H1 (cell line): Measurements from ENCODE around the gene CPEB3. TPM values are rescaled to one million over a fixed set of nuclear protein-coding genes. Genes with fewer than 3 reads are reported as not detected.

Experiments
- CTCF ChIA-PET: fragments of 300-600 bp; sonication (Branson Sonifier 250); formaldehyde crosslinking; loops from one replicate; lab custom pipeline; 2021; ENCODE audit not compliant: partially characterized antibody; lab: Charles Lee
- POLR2A ChIA-PET: fragments of 300-600 bp; sonication (Branson Sonifier 250); formaldehyde crosslinking; loops from one replicate; lab custom pipeline; 2021; ENCODE audit warnings: inconsistent platforms; ENCODE audit not compliant: partially characterized antibody; lab: Charles Lee
- DNase-seq, 2 experiments: peaks; one replicate each; pipeline versions ENCODE4 v3.0.0 to v3.0.0-alpha.2; 2010 to 2022; ENCODE audit warnings: low spot score in 2 of 2, low read depth in 1 of 2, mixed read lengths in 1 of 2
- FAIRE-seq: peaks from 2 replicates; lab custom pipeline; 2011; peaks lifted over from hg19 to GRCh38; lab: Jason Lieb, UNC
- H2AFZ ChIP-seq: 2 replicates; pipeline ENCODE4 v1.8.1; 2012; ENCODE audit warnings: low read length, inconsistent platforms
- H2AK5ac ChIP-seq: 2 replicates; pipeline ENCODE4 v1.6.1; 2013; ENCODE audit warnings: low read depth, low read length
- H2BK120ac ChIP-seq: replicated peaks from 2 replicates; pipeline ENCODE3; 2013; ENCODE audit warnings: low read depth, low read length, inconsistent platforms
- H2BK12ac ChIP-seq: 2 replicates; pipeline ENCODE4 v1.6.1; 2013; ENCODE audit warnings: low read depth, low read length
- H2BK15ac ChIP-seq: 2 replicates; pipeline ENCODE4 v1.6.1; 2013; ENCODE audit warnings: low read length
- H2BK20ac ChIP-seq: 2 replicates; pipeline ENCODE4 v1.6.1; 2013; ENCODE audit warnings: low read length
- H2BK5ac ChIP-seq: 2 replicates; pipeline ENCODE4 v1.6.1; 2013; ENCODE audit warnings: low read depth, low read length
- H3K14ac ChIP-seq: 2 replicates; pipeline ENCODE4 v1.6.1; 2013; ENCODE audit warnings: inconsistent platforms; ENCODE audit not compliant: insufficient read length
- H3K18ac ChIP-seq: 2 replicates; pipeline ENCODE4 v1.6.1; 2013; ENCODE audit warnings: low read length; ENCODE audit errors: extremely low read depth
- H3K23ac ChIP-seq: 2 replicates; pipeline ENCODE4 v1.6.1; 2013; ENCODE audit warnings: inconsistent platforms; ENCODE audit not compliant: insufficient read length
- H3K23me2 ChIP-seq: 2 replicates; pipeline ENCODE4 v1.6.1; 2013; ENCODE audit warnings: low read depth, low read length
- H3K27ac ChIP-seq: 2 replicates; pipeline ENCODE4 v1.6.1; 2011; ENCODE audit warnings: low read depth, low read length, inconsistent platforms
- H3K27me3 ChIP-seq, 4 experiments: replicated peaks in 1 of 4; 1 replicate in 1 of 4; 2 replicates in 3 of 4; pipeline versions ENCODE4 v1.6.1 to v1.8.1; 2011 to 2013; ENCODE audit warnings: low read length in 3 of 4, mild to moderate bottlenecking in 3 of 4, inconsistent platforms in 2 of 4, mixed read lengths in 2 of 4, moderate library complexity in 1 of 4; ENCODE audit not compliant: control insufficient read depth in 3 of 4, insufficient read depth in 3 of 4; ENCODE audit errors: extremely low read depth in 1 of 4
- H3K36me3 ChIP-seq, 4 experiments: 2 replicates each; pipeline versions ENCODE4 v1.6.1 to v1.8.1; 2011 to 2013; ENCODE audit warnings: mild to moderate bottlenecking in 4 of 4, low read length in 3 of 4, moderate library complexity in 2 of 4, control low read depth in 1 of 4, inconsistent platforms in 1 of 4; ENCODE audit not compliant: insufficient read depth in 4 of 4, control insufficient read depth in 2 of 4
- H3K4ac ChIP-seq: replicated peaks from 2 replicates; pipeline ENCODE3; 2013; ENCODE audit warnings: low read length, low read depth, mixed read lengths, inconsistent platforms; ENCODE audit not compliant: insufficient read length
- H3K4me1 ChIP-seq, 4 experiments: replicated peaks in 1 of 4; 1 replicate in 1 of 4; 2 replicates in 3 of 4; pipeline versions ENCODE4 v1.6.1 to v1.8.1; 2011 to 2013; ENCODE audit warnings: low read length in 3 of 4, inconsistent platforms in 2 of 4, mixed read lengths in 1 of 4; ENCODE audit not compliant: insufficient read depth in 4 of 4, control insufficient read depth in 3 of 4
- H3K4me2 ChIP-seq, 2 experiments: 2 replicates each; pipeline versions ENCODE4 v1.6.1 to v1.8.1; 2011 to 2013; ENCODE audit warnings: low read depth in 2 of 2, low read length in 2 of 2, control low read depth in 1 of 2, inconsistent platforms in 1 of 2, mild to moderate bottlenecking in 1 of 2; ENCODE audit not compliant: insufficient read depth in 1 of 2
- H3K4me3 ChIP-seq, 4 experiments: fragments of 200-600, 300-600 bp in 1 of 4; sonication (generic), shearing (Covaris generic), sonication (Bioruptor Twin) in 1 of 4; 2 replicates each; pipeline versions ENCODE4 v1.5.1 to v1.8.1; 2011 to 2016; ENCODE audit warnings: low read length in 4 of 4, low read depth in 3 of 4, control low read depth in 2 of 4, inconsistent platforms in 2 of 4, mild to moderate bottlenecking in 2 of 4, mixed read lengths in 1 of 4, moderate library complexity in 1 of 4; ENCODE audit not compliant: insufficient read depth in 2 of 4; ENCODE audit errors: extremely low read depth in 1 of 4
- H3K56ac ChIP-seq: replicated peaks from 2 replicates; pipeline ENCODE3; 2013; ENCODE audit warnings: low read depth, mild to moderate bottlenecking, mixed read lengths, low read length, inconsistent platforms; ENCODE audit not compliant: insufficient read length
- H3K79me1 ChIP-seq: 2 replicates; pipeline ENCODE4 v1.6.1; 2013; ENCODE audit warnings: low read depth, low read length, control low read depth
- H3K79me2 ChIP-seq, 2 experiments: 2 replicates each; pipeline versions ENCODE4 v1.6.1 to v1.8.1; 2012 to 2013; ENCODE audit warnings: low read length in 2 of 2, mild to moderate bottlenecking in 2 of 2, inconsistent platforms in 1 of 2; ENCODE audit not compliant: insufficient read depth in 2 of 2, control insufficient read depth in 1 of 2
- H3K9ac ChIP-seq, 4 experiments: replicated peaks in 1 of 4; 1 replicate in 1 of 4; 2 replicates in 3 of 4; pipeline versions ENCODE4 v1.6.1 to v1.8.1; 2011 to 2013; ENCODE audit warnings: low read depth in 3 of 4, low read length in 3 of 4, control low read depth in 2 of 4, mild to moderate bottlenecking in 2 of 4, moderate library complexity in 2 of 4, inconsistent platforms in 1 of 4; ENCODE audit errors: extremely low read depth in 1 of 4
- H3K9me3 ChIP-seq, 2 experiments: 2 replicates each; pipeline versions ENCODE4 v1.6.1 to v1.8.1; 2012 to 2013; ENCODE audit warnings: mild to moderate bottlenecking in 2 of 2, moderate library complexity in 2 of 2, control low read depth in 1 of 2, inconsistent platforms in 1 of 2, low read depth in 1 of 2, low read length in 1 of 2, mixed read lengths in 1 of 2; ENCODE audit not compliant: insufficient read depth in 2 of 2
- H4K20me1 ChIP-seq, 2 experiments: replicated peaks in 1 of 2; 2 replicates each; pipeline versions ENCODE3 to v1.8.1; 2011 to 2013; ENCODE audit warnings: inconsistent platforms in 2 of 2, low read length in 2 of 2, mild to moderate bottlenecking in 1 of 2; ENCODE audit not compliant: insufficient read depth in 2 of 2, control insufficient read depth in 1 of 2
- H4K5ac ChIP-seq: 2 replicates; pipeline ENCODE4 v1.6.1; 2013; ENCODE audit warnings: low read length, low read depth, mixed read lengths, inconsistent platforms; ENCODE audit not compliant: insufficient read length
- H4K8ac ChIP-seq: 2 replicates; pipeline ENCODE4 v1.8.0; 2013; ENCODE audit warnings: mild to moderate bottlenecking, moderate library complexity, low read length, inconsistent platforms; ENCODE audit not compliant: insufficient read depth; ENCODE audit errors: extremely low read depth
- H4K91ac ChIP-seq: replicated peaks from 2 replicates; pipeline ENCODE3; 2013; ENCODE audit warnings: low read length, mixed read lengths, inconsistent platforms; ENCODE audit not compliant: insufficient read length
- BCL11A ChIP-seq, 2 experiments: IDR thresholded peaks; one replicate each; pipeline ENCODE4 v1.6.1; 2011; ENCODE audit warnings: low read depth in 2 of 2, low read length in 2 of 2, mild to moderate bottlenecking in 2 of 2
- GTF2F1 ChIP-seq: IDR thresholded peaks from 2 replicates; pipeline ENCODE4 v1.6.1; 2012; ENCODE audit warnings: low read depth, low read length, improper control_type of control experiment, borderline replicate concordance
- NRF1 ChIP-seq: IDR thresholded peaks from 2 replicates; pipeline ENCODE4 v1.6.1; 2011; ENCODE audit warnings: mild to moderate bottlenecking, low read depth, low read length, improper control_type of control experiment
- POLR2AphosphoS5 ChIP-seq: IDR thresholded peaks from 2 replicates; pipeline ENCODE4 v1.6.1; 2011; ENCODE audit warnings: low read depth, low read length
- RFX5 ChIP-seq: IDR thresholded peaks from 2 replicates; pipeline ENCODE4 v1.6.1; 2011; ENCODE audit warnings: low read depth, low read length, improper control_type of control experiment, borderline replicate concordance
- SP1 ChIP-seq: IDR thresholded peaks from 2 replicates; pipeline ENCODE4 v1.6.1; 2011; ENCODE audit warnings: low read depth, low read length
- SUZ12 ChIP-seq: fragments of 200-600 bp; sonication (generic); IDR thresholded peaks from 2 replicates; pipeline ENCODE4 v1.6.1; 2012; ENCODE audit warnings: mild to moderate bottlenecking, inconsistent platforms, low read length, moderate library complexity, mixed read lengths
- YY1 ChIP-seq: IDR thresholded peaks from 2 replicates; pipeline ENCODE4 v1.6.1; 2011; ENCODE audit warnings: low read depth, mild to moderate bottlenecking, low read length
- polyA plus RNA-seq, 7 experiments: library from polyadenylated mRNA; depleted of rRNA in 3 of 7; stranded (reverse) in 5 of 7; unstranded in 2 of 7; fragments of >200 nt in 5 of 7; fragments of 200-250 nt in 2 of 7; gene quantifications; 1 replicate in 5 of 7; 2 replicates in 1 of 7; 4 replicates in 1 of 7; pipeline versions ENCODE4 v1.2.1 to v1.2.3, GENCODE V29; 2011 to 2013; ENCODE audit warnings: missing spikeins in 2 of 7, mixed read lengths in 2 of 7
- total RNA-seq: library from RNA; stranded (reverse); fragmentation: NEBNext Ultra II Directional; extraction: Animal tissue kit (Norgen Biotek cat#: 25700); gene quantifications from 2 replicates; pipeline ENCODE4 v1.2.1, GENCODE V29; 2021
- TF ChIP-seq, protein P1 (sequence below): IDR thresholded peaks from 2 replicates; pipeline ENCODE4 v1.6.1; 2012; ENCODE audit warnings: low read length, inconsistent platforms
- TF ChIP-seq, protein P2 (sequence below), 3 experiments: IDR thresholded peaks; 1 replicate in 2 of 3; 2 replicates in 1 of 3; pipeline versions ENCODE4 v1.5.1 to v1.6.1; 2011; ENCODE audit warnings: low read length in 3 of 3, mild to moderate bottlenecking in 3 of 3, inconsistent platforms in 2 of 3, low read depth in 1 of 3, moderate library complexity in 1 of 3; ENCODE audit not compliant: insufficient read depth in 1 of 3; ENCODE audit errors: control extremely low read depth in 1 of 3

CPEB3 gene
- total and polyA plus RNA-seq, 2 of the 8 experiments (the other 6 are each of a cell fraction or from before 2014, with no cell fraction given), result 0.39 to 1.7 TPM

DNA sequence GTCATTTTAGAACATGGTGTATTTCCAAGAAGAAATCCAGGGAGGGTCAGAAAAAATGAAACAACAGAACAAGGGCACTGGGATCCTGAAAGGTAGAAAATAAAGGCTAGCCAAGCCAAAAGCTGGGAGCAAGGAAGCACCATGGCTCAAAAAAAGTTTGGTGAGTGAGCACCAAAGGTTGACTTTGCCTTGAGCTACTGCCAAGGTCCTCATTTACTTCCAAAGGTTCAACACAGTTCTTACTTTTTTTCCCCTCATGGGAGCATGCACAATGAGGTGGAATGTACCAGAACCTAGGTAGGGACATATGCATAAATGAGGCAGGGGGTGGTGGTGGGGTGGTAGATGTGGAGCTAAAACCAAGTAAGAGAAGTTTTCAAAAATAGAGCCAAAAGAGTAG is 182.8 kb downstream of the CPEB3 start:
- DNase-seq (no peak), FAIRE-seq (no peak)
- Histone ChIP-seq H2AFZ (no peak overlapping the region), H2AK5ac (no peak overlapping the region), H3K27me3 (peaks cover 0 to 3% (median 0%) of the 10 kb centered on the region in 4 experiments; a peak in 1 of 7 replicates), H3K18ac (no peak overlapping the region), H2BK120ac (no peak overlapping the region), H3K4me1 (no peaks in the 10 kb centered on the region), H2BK20ac (no peak overlapping the region), H2BK12ac (no peak overlapping the region), H3K79me1 (no peaks in the 10 kb centered on the region; the same call in 1 of the 2 replicates), H3K56ac (no peak overlapping the region), H2BK15ac (no peak overlapping the region), H3K27ac (no peak overlapping the region), H4K5ac (no peak overlapping the region), H2BK5ac (no peak overlapping the region), H3K4ac (no peak overlapping the region), H3K23ac (no peak overlapping the region), H3K9ac (no peak overlapping the region), H3K9me3 (no peaks in the 10 kb centered on the region), H4K91ac (no peak overlapping the region), H3K4me3 (no peak overlapping the region), H4K8ac (no peak overlapping the region), H3K4me2 (no peak overlapping the region), H4K20me1 (no peaks in the 10 kb centered on the region), H3K14ac (no peak overlapping the region), H3K36me3 (no peaks in the 10 kb centered on the region), H3K79me2 (no peaks in the 10 kb centered on the region), H3K23me2 (no peaks in the 10 kb centered on the region)
- ChIA-PET POLR2A (interaction anchor here (0.9 kb wide), 1 partner anchor 13 kb away, joined by 3 read pairs; no protein-coding TSS in a partner anchor), CTCF (interaction anchor here (1.0 to 1.5 kb wide), 5 partner anchors 12 to 133 kb away, joined by 3 to 4 read pairs (median 3); no protein-coding TSS in a partner anchor)
- TF ChIP-seq, protein P1, sequence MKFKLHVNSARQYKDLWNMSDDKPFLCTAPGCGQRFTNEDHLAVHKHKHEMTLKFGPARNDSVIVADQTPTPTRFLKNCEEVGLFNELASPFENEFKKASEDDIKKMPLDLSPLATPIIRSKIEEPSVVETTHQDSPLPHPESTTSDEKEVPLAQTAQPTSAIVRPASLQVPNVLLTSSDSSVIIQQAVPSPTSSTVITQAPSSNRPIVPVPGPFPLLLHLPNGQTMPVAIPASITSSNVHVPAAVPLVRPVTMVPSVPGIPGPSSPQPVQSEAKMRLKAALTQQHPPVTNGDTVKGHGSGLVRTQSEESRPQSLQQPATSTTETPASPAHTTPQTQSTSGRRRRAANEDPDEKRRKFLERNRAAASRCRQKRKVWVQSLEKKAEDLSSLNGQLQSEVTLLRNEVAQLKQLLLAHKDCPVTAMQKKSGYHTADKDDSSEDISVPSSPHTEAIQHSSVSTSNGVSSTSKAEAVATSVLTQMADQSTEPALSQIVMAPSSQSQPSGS, result no peak
- TF ChIP-seq NRF1, result no peak
- TF ChIP-seq SUZ12, result no peak
- TF ChIP-seq YY1, result no peak
- TF ChIP-seq, protein P2, sequence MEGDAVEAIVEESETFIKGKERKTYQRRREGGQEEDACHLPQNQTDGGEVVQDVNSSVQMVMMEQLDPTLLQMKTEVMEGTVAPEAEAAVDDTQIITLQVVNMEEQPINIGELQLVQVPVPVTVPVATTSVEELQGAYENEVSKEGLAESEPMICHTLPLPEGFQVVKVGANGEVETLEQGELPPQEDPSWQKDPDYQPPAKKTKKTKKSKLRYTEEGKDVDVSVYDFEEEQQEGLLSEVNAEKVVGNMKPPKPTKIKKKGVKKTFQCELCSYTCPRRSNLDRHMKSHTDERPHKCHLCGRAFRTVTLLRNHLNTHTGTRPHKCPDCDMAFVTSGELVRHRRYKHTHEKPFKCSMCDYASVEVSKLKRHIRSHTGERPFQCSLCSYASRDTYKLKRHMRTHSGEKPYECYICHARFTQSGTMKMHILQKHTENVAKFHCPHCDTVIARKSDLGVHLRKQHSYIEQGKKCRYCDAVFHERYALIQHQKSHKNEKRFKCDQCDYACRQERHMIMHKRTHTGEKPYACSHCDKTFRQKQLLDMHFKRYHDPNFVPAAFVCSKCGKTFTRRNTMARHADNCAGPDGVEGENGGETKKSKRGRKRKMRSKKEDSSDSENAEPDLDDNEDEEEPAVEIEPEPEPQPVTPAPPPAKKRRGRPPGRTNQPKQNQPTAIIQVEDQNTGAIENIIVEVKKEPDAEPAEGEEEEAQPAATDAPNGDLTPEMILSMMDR (IDR thresholded peaks at IDR 0.05; ENCODE audit: control extremely low read depth in 1 of 3, insufficient read depth in 1 of 3, low read depth in 1 of 3, low read length in 3 of 3), result no peak
- TF ChIP-seq SP1, result no peak
- no peak for TF ChIP-seq RFX5
- TF ChIP-seq POLR2AphosphoS5, result no peak
- no peak for TF ChIP-seq GTF2F1
- no peak for TF ChIP-seq BCL11A (IDR thresholded peaks at IDR 0.05; ENCODE audit: low read depth in 2 of 2, low read length in 2 of 2)
